H1 (cell line): ENCODE measurements around the gene CXCL17. TPM values are rescaled to one million over a fixed set of nuclear protein-coding genes. Genes with fewer than 3 reads are reported as not detected.

ENCODE experiments used
- CTCF ChIA-PET: fragments of 300-600 bp; sonication (Branson Sonifier 250); formaldehyde crosslinking; loops from one replicate; lab custom pipeline; 2021; ENCODE audit not compliant: partially characterized antibody; lab: Charles Lee
- POLR2A ChIA-PET: fragments of 300-600 bp; sonication (Branson Sonifier 250); formaldehyde crosslinking; loops from one replicate; lab custom pipeline; 2021; ENCODE audit warnings: inconsistent platforms; ENCODE audit not compliant: partially characterized antibody; lab: Charles Lee
- DNase-seq, 2 experiments: peaks; one replicate each; pipeline versions ENCODE4 v3.0.0 to v3.0.0-alpha.2; 2010 to 2022; ENCODE audit warnings: low spot score in 2 of 2, low read depth in 1 of 2, mixed read lengths in 1 of 2
- FAIRE-seq: peaks from 2 replicates; lab custom pipeline; 2011; peaks lifted over from hg19 to GRCh38; lab: Jason Lieb, UNC
- H2AFZ ChIP-seq: 2 replicates; pipeline ENCODE4 v1.8.1; 2012; ENCODE audit warnings: low read length, inconsistent platforms
- H2AK5ac ChIP-seq: 2 replicates; pipeline ENCODE4 v1.6.1; 2013; ENCODE audit warnings: low read depth, low read length
- H2BK120ac ChIP-seq: replicated peaks from 2 replicates; pipeline ENCODE3; 2013; ENCODE audit warnings: low read depth, low read length, inconsistent platforms
- H2BK12ac ChIP-seq: 2 replicates; pipeline ENCODE4 v1.6.1; 2013; ENCODE audit warnings: low read depth, low read length
- H2BK15ac ChIP-seq: 2 replicates; pipeline ENCODE4 v1.6.1; 2013; ENCODE audit warnings: low read length
- H2BK20ac ChIP-seq: 2 replicates; pipeline ENCODE4 v1.6.1; 2013; ENCODE audit warnings: low read length
- H2BK5ac ChIP-seq: 2 replicates; pipeline ENCODE4 v1.6.1; 2013; ENCODE audit warnings: low read depth, low read length
- H3K14ac ChIP-seq: 2 replicates; pipeline ENCODE4 v1.6.1; 2013; ENCODE audit warnings: inconsistent platforms; ENCODE audit not compliant: insufficient read length
- H3K18ac ChIP-seq: 2 replicates; pipeline ENCODE4 v1.6.1; 2013; ENCODE audit warnings: low read length; ENCODE audit errors: extremely low read depth
- H3K23ac ChIP-seq: 2 replicates; pipeline ENCODE4 v1.6.1; 2013; ENCODE audit warnings: inconsistent platforms; ENCODE audit not compliant: insufficient read length
- H3K23me2 ChIP-seq: 2 replicates; pipeline ENCODE4 v1.6.1; 2013; ENCODE audit warnings: low read depth, low read length
- H3K27ac ChIP-seq: 2 replicates; pipeline ENCODE4 v1.6.1; 2011; ENCODE audit warnings: low read depth, low read length, inconsistent platforms
- H3K27me3 ChIP-seq, 4 experiments: replicated peaks in 1 of 4; 1 replicate in 1 of 4; 2 replicates in 3 of 4; pipeline versions ENCODE4 v1.6.1 to v1.8.1; 2011 to 2013; ENCODE audit warnings: low read length in 3 of 4, mild to moderate bottlenecking in 3 of 4, inconsistent platforms in 2 of 4, mixed read lengths in 2 of 4, moderate library complexity in 1 of 4; ENCODE audit not compliant: control insufficient read depth in 3 of 4, insufficient read depth in 3 of 4; ENCODE audit errors: extremely low read depth in 1 of 4
- H3K36me3 ChIP-seq, 4 experiments: 2 replicates each; pipeline versions ENCODE4 v1.6.1 to v1.8.1; 2011 to 2013; ENCODE audit warnings: mild to moderate bottlenecking in 4 of 4, low read length in 3 of 4, moderate library complexity in 2 of 4, control low read depth in 1 of 4, inconsistent platforms in 1 of 4; ENCODE audit not compliant: insufficient read depth in 4 of 4, control insufficient read depth in 2 of 4
- H3K4ac ChIP-seq: replicated peaks from 2 replicates; pipeline ENCODE3; 2013; ENCODE audit warnings: low read length, low read depth, mixed read lengths, inconsistent platforms; ENCODE audit not compliant: insufficient read length
- H3K4me1 ChIP-seq, 4 experiments: replicated peaks in 1 of 4; 1 replicate in 1 of 4; 2 replicates in 3 of 4; pipeline versions ENCODE4 v1.6.1 to v1.8.1; 2011 to 2013; ENCODE audit warnings: low read length in 3 of 4, inconsistent platforms in 2 of 4, mixed read lengths in 1 of 4; ENCODE audit not compliant: insufficient read depth in 4 of 4, control insufficient read depth in 3 of 4
- H3K4me2 ChIP-seq, 2 experiments: 2 replicates each; pipeline versions ENCODE4 v1.6.1 to v1.8.1; 2011 to 2013; ENCODE audit warnings: low read depth in 2 of 2, low read length in 2 of 2, control low read depth in 1 of 2, inconsistent platforms in 1 of 2, mild to moderate bottlenecking in 1 of 2; ENCODE audit not compliant: insufficient read depth in 1 of 2
- H3K4me3 ChIP-seq, 4 experiments: fragments of 200-600, 300-600 bp in 1 of 4; sonication (generic), shearing (Covaris generic), sonication (Bioruptor Twin) in 1 of 4; 2 replicates each; pipeline versions ENCODE4 v1.5.1 to v1.8.1; 2011 to 2016; ENCODE audit warnings: low read length in 4 of 4, low read depth in 3 of 4, control low read depth in 2 of 4, inconsistent platforms in 2 of 4, mild to moderate bottlenecking in 2 of 4, mixed read lengths in 1 of 4, moderate library complexity in 1 of 4; ENCODE audit not compliant: insufficient read depth in 2 of 4; ENCODE audit errors: extremely low read depth in 1 of 4
- H3K56ac ChIP-seq: replicated peaks from 2 replicates; pipeline ENCODE3; 2013; ENCODE audit warnings: low read depth, mild to moderate bottlenecking, mixed read lengths, low read length, inconsistent platforms; ENCODE audit not compliant: insufficient read length
- H3K79me1 ChIP-seq: 2 replicates; pipeline ENCODE4 v1.6.1; 2013; ENCODE audit warnings: low read depth, low read length, control low read depth
- H3K79me2 ChIP-seq, 2 experiments: 2 replicates each; pipeline versions ENCODE4 v1.6.1 to v1.8.1; 2012 to 2013; ENCODE audit warnings: low read length in 2 of 2, mild to moderate bottlenecking in 2 of 2, inconsistent platforms in 1 of 2; ENCODE audit not compliant: insufficient read depth in 2 of 2, control insufficient read depth in 1 of 2
- H3K9ac ChIP-seq, 4 experiments: replicated peaks in 1 of 4; 1 replicate in 1 of 4; 2 replicates in 3 of 4; pipeline versions ENCODE4 v1.6.1 to v1.8.1; 2011 to 2013; ENCODE audit warnings: low read depth in 3 of 4, low read length in 3 of 4, control low read depth in 2 of 4, mild to moderate bottlenecking in 2 of 4, moderate library complexity in 2 of 4, inconsistent platforms in 1 of 4; ENCODE audit errors: extremely low read depth in 1 of 4
- H3K9me3 ChIP-seq, 2 experiments: 2 replicates each; pipeline versions ENCODE4 v1.6.1 to v1.8.1; 2012 to 2013; ENCODE audit warnings: mild to moderate bottlenecking in 2 of 2, moderate library complexity in 2 of 2, control low read depth in 1 of 2, inconsistent platforms in 1 of 2, low read depth in 1 of 2, low read length in 1 of 2, mixed read lengths in 1 of 2; ENCODE audit not compliant: insufficient read depth in 2 of 2
- H4K20me1 ChIP-seq, 2 experiments: replicated peaks in 1 of 2; 2 replicates each; pipeline versions ENCODE3 to v1.8.1; 2011 to 2013; ENCODE audit warnings: inconsistent platforms in 2 of 2, low read length in 2 of 2, mild to moderate bottlenecking in 1 of 2; ENCODE audit not compliant: insufficient read depth in 2 of 2, control insufficient read depth in 1 of 2
- H4K5ac ChIP-seq: 2 replicates; pipeline ENCODE4 v1.6.1; 2013; ENCODE audit warnings: low read length, low read depth, mixed read lengths, inconsistent platforms; ENCODE audit not compliant: insufficient read length
- H4K8ac ChIP-seq: 2 replicates; pipeline ENCODE4 v1.8.0; 2013; ENCODE audit warnings: mild to moderate bottlenecking, moderate library complexity, low read length, inconsistent platforms; ENCODE audit not compliant: insufficient read depth; ENCODE audit errors: extremely low read depth
- H4K91ac ChIP-seq: replicated peaks from 2 replicates; pipeline ENCODE3; 2013; ENCODE audit warnings: low read length, mixed read lengths, inconsistent platforms; ENCODE audit not compliant: insufficient read length
- ASH2L ChIP-seq: fragments of 200-600, 300-600 bp; sonication (generic); IDR thresholded peaks from one replicate; pipeline ENCODE4 v1.7.1; 2017; ENCODE audit warnings: low read length
- BACH1 ChIP-seq: IDR thresholded peaks from 2 replicates; pipeline ENCODE4 v1.6.1; 2012; ENCODE audit warnings: low read length, improper control_type of control experiment
- BRCA1 ChIP-seq: IDR thresholded peaks from 2 replicates; pipeline ENCODE4 v1.6.1; 2012; ENCODE audit warnings: low read depth, low read length, improper control_type of control experiment
- CHD1 ChIP-seq: IDR thresholded peaks from 2 replicates; pipeline ENCODE4 v1.6.1; 2012; ENCODE audit warnings: low read depth, low read length, improper control_type of control experiment
- E2F6 ChIP-seq: IDR thresholded peaks from 2 replicates; pipeline ENCODE4 v1.6.1; 2012; ENCODE audit warnings: inconsistent platforms
- GTF2F1 ChIP-seq: IDR thresholded peaks from 2 replicates; pipeline ENCODE4 v1.6.1; 2012; ENCODE audit warnings: low read depth, low read length, improper control_type of control experiment, borderline replicate concordance
- PHF8 ChIP-seq: fragments of 200-600 bp; sonication (generic); conservative IDR thresholded peaks from 2 replicates; pipeline ENCODE4 v1.7.1; 2012; ENCODE audit warnings: low read depth, mild to moderate bottlenecking, inconsistent platforms, low read length, moderate library complexity
- RAD21 ChIP-seq, 2 experiments: IDR thresholded peaks in 1 of 2; conservative IDR thresholded peaks in 1 of 2; 2 replicates each; pipeline ENCODE4 v1.6.1; 2011; ENCODE audit warnings: low read depth in 2 of 2, low read length in 2 of 2, improper control_type of control experiment in 1 of 2, inconsistent platforms in 1 of 2, mild to moderate bottlenecking in 1 of 2, moderate library complexity in 1 of 2
- RNF2 ChIP-seq: fragments of 200-900, 300-1000 bp; sonication (generic); IDR thresholded peaks from 2 replicates; pipeline ENCODE4 v1.7.1; 2016; ENCODE audit warnings: borderline replicate concordance, low read depth, mild to moderate bottlenecking, antibody characterized with exemption, low read length; ENCODE audit not compliant: poor library complexity, severe bottlenecking; ENCODE audit errors: missing control alignments
- SP2 ChIP-seq: IDR thresholded peaks from 2 replicates; pipeline ENCODE4 v1.6.1; 2012; ENCODE audit warnings: mild to moderate bottlenecking, low read length, inconsistent platforms
- SRF ChIP-seq: IDR thresholded peaks from 2 replicates; pipeline ENCODE4 v1.6.1; 2011; ENCODE audit warnings: mild to moderate bottlenecking, low read depth, low read length, moderate library complexity
- WGBS, 2 experiments: shearing (Covaris generic) in 1 of 2; methylation state at CpG; one replicate each; pipeline versions ENCODE4 v1.1.6 to v1.1.7; 2013 to 2015; ENCODE audit warnings: low lambda C conversion rate in 2 of 2, mixed read lengths in 2 of 2, inconsistent platforms in 1 of 2, low coverage in 1 of 2, missing lambda C conversion rate in 1 of 2; ENCODE audit not compliant: insufficient replicate concordance in 2 of 2, insufficient coverage in 1 of 2, insufficient read length in 1 of 2; ENCODE audit errors: extremely low coverage in 1 of 2, missing lambda C conversion rate in 1 of 2; 5-methylcytosine and 5-hydroxymethylcytosine counted together
- polyA plus RNA-seq, 7 experiments: library from polyadenylated mRNA; depleted of rRNA in 3 of 7; stranded (reverse) in 5 of 7; unstranded in 2 of 7; fragments of >200 nt in 5 of 7; fragments of 200-250 nt in 2 of 7; gene quantifications; 1 replicate in 5 of 7; 2 replicates in 1 of 7; 4 replicates in 1 of 7; pipeline versions ENCODE4 v1.2.1 to v1.2.3, GENCODE V29; 2011 to 2013; ENCODE audit warnings: missing spikeins in 2 of 7, mixed read lengths in 2 of 7
- total RNA-seq: library from RNA; stranded (reverse); fragmentation: NEBNext Ultra II Directional; extraction: Animal tissue kit (Norgen Biotek cat#: 25700); gene quantifications from 2 replicates; pipeline ENCODE4 v1.2.1, GENCODE V29; 2021

The CXCL17 gene
- total and polyA plus RNA-seq, 2 of the 8 experiments (the other 6 are each of a cell fraction or from before 2014, with no cell fraction given): not detected

GRCh38 chr19:42478765-42479311 lies 36.1 kb upstream of the CXCL17 start:
- H2AFZ ChIP-seq: no peak overlapping the region
- no peak overlapping the region for H3K4me2 ChIP-seq
- no peak for FAIRE-seq
- H3K4ac ChIP-seq: no peak overlapping the region
- H3K36me3 ChIP-seq: no peaks in the 10 kb centered on the region
- H2AK5ac ChIP-seq: 0 out of 2 replicates have a peak overlapping the region, but pooled peaks have one; percentile 9
- no peak overlapping the region for H2BK20ac ChIP-seq
- POLR2A ChIA-PET: interaction anchor here (1.4 kb wide), 1 partner anchor 618 kb away, joined by 3 read pairs; the partner anchor contains the start of gene RPS19
- no peak for TF ChIP-seq BACH1
- TF ChIP-seq GTF2F1: no peak
- no peak for TF ChIP-seq RAD21 (IDR thresholded peaks at IDR 0.05 in 1 of 2, conservative IDR thresholded peaks at IDR 0.05 in 1 of 2; ENCODE audit: low read depth in 2 of 2, low read length in 2 of 2)
- no peak for TF ChIP-seq RNF2
- TF ChIP-seq CHD1: no peak
- TF ChIP-seq ASH2L: no peak
- TF ChIP-seq BRCA1: no peak
- TF ChIP-seq SP2: no peak
- no peak for TF ChIP-seq SRF
- TF ChIP-seq PHF8: no peak
- no peak for TF ChIP-seq E2F6
- H4K91ac ChIP-seq: no peak overlapping the region
- WGBS, 2 experiments: 91% methylated on average over 2 of the region's 2 CpGs; no CpG with 5 or more reads in 1 of the 2 experiments
- no peak overlapping the region for H4K8ac ChIP-seq
- H4K20me1 ChIP-seq: no peaks in the 10 kb centered on the region
- DNase-seq: no peak
- H4K5ac ChIP-seq: no peak overlapping the region
- no peak overlapping the region for H3K14ac ChIP-seq
- no peak overlapping the region for H3K23ac ChIP-seq
- no peak overlapping the region for H2BK15ac ChIP-seq
- no peaks in the 10 kb centered on the region for H3K23me2 ChIP-seq
- H3K9me3 ChIP-seq: no peaks in the 10 kb centered on the region
- H3K4me1 ChIP-seq: peaks cover 4 to 21% (median 18%) of the 10 kb centered on the region in 4 experiments
- H3K79me1 ChIP-seq: no peaks in the 10 kb centered on the region
- H2BK12ac ChIP-seq: peak overlapping the region; percentile 42; the same call in 1 of the 2 replicates
- no peak overlapping the region for H3K4me3 ChIP-seq
- H2BK120ac ChIP-seq: no peak overlapping the region
- no peak overlapping the region for H3K56ac ChIP-seq
- H3K18ac ChIP-seq: no peak overlapping the region
- H3K79me2 ChIP-seq: no peaks in the 10 kb centered on the region
- no peak overlapping the region for H3K9ac ChIP-seq
- no peak overlapping the region for H2BK5ac ChIP-seq
- no peaks in the 10 kb centered on the region for H3K27me3 ChIP-seq
- no peak overlapping the region for H3K27ac ChIP-seq
- CTCF ChIA-PET: interaction anchor here (0.5 to 2.3 kb wide), 4 partner anchors 12 to 625 kb away, joined by 3 to 7 read pairs (median 3); partner anchors contain the start of gene CEACAM1
